NCI-H69 (cell line): ENCODE data around the gene FBXO27.
"Not testable (repeated sequence)": the region's sequence is repeated elsewhere in the genome, so short reads cannot be mapped to it uniquely, and the experiment has no call there.

ENCODE experiments used
- DNase-seq: peaks from one replicate; lab custom pipeline; 2025; lab: John Stamatoyannopoulos, UW

FBXO27 gene

DNA sequence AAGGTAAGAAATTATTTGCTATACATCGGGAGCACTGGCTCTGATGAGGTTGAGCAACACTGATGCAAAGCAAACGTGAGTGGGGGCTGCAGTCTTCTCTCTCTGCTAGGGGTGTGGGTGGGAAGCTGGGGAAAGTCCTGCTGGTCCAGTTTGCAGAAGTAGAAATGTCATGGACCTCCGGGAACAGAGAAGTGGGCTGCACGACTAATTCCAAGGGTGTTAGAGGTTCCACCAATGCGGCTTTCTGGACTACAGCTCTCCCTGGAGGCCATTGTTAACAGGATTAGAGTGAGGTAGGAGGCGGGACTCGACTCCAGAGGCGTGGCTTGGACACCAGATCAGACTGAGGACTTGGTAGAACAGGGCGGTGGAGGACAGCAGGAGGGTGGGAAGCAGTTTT lies 5.7 kb upstream of the FBXO27 start:
- DNase-seq: peak; percentile 45

DNA sequence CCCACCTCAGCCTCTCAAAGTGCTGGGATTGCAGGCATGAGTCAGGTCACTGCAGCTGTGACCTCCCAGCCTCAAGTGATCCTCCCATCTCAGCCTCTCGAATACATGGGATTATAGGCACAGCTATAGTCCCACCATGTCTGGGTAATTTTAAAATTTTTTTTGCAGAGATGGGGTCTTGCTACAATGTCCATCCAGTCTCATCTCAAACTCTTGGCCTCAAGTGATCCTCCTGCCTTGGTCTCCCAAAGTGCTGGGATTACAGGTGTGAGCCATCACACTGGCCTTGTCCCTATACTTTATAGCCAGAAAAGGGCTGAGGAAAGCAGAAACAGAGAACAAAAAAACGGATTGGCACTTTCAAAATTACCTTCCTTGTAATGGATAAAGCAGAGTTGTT lies 4.8 kb upstream of the FBXO27 start:
- DNase-seq: no peak

- no peak for DNase-seq
Observed at GRCh38 chr19:39036581-39036980, 4.2 kb upstream of the FBXO27 start.

- DNase-seq: peak; percentile 90
Observed at GRCh38 chr19:39031368-39032062, 834 bp downstream of the FBXO27 start.

- DNase-seq: no peak
Observed at GRCh38 chr19:39030854-39031367, 1.4 kb downstream of the FBXO27 start.

DNA sequence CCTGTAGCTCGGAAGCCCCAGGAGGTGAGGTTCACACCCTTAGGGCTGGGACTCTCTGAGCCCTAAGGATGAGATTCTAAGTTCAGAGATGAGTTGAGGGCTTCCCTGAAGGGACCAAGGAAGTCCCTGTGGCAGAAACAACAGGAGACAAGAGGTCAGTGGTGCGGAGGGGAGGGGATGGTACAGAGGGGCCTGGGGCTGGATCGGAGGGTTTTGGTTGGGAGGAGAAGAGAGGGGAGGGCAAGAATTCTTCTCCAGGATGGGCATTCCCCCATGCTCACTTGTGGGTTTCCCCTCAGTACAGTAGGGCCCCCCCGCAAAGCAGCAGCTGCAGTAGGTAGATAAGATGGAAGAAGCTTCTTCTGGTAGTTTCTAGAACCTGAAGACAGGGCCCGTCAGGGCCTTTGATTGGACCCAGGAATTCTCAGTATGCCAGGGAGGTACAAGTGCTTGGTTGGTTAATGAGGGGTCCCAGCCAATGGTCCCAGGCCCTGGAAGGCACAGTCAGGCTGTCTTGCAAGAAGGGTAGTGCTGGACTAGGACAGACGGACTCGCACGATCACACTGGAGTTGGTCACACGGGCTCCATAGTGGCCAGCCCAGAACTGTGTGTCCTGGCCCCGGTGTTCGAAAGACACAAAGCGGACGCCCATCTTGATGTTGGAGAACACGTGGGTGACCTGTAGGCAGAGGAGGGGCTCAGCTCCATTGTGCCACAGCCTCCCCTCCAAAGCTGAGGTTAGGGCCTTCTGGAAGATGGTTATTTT lies 7.3 kb downstream of the FBXO27 start:
- DNase-seq: no peak

DNA sequence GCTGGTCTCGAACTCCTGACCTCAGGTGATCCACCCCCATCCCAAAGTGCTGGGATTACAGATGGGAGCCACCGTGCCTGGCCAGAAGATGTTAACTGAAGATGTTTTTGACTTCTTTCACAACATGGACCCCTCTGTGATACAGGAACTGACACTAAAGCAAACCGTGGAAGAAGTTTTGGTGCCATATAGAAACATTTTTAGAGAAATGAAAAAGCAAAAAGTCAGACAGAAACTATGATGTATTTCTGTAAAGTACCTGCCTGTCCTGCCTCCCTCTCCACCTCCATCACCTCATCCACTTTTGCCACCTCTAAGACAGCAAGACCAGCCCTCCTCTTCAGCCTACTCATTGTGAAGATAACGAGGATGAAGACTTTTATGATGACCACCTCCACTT lies 11.3 kb downstream of the FBXO27 start:
- no peak for DNase-seq

DNA sequence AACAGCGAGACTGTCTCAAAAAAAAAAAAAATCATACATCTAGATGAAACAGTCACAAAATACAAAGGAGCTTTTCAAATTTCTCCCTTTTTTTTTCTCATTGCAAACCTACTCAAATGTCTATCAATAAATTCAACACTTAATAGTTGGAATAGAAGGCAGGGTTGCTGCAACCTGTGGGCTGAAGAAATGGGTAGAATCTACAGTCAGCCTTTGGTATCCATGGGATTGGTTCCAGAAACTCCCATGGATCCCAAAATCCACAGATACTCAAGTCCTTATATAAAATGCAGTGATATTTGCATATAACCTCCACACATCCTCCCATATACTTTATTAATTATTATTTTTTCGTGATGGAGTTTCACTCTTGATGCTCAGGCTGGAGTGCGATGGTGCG lies 14.7 kb downstream of the FBXO27 start:
- DNase-seq: no peak

GRCh38 chr19:39017026-39017425 lies 15.3 kb downstream of the FBXO27 start:
- no peak for DNase-seq

DNA sequence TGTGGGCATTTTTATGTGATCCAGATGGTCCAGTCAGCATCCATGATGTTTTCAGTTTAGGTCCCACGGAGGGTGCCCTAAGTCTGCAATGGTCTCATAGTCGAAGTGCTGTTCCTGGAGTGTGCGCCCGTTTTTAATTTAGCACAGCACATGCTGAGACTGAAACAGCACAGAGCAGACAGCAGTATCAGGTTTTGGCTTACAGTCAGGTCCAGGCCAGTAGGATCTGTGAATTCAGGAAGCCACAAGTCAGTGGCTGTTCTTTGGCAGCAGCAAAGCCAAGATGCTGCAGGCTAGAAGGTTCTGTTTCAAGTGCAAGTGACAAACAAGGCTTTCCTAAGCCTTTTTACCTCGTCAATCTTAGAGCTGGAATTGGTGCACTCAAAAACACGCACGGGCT lies 18.3 kb downstream of the FBXO27 start:
- no peak for DNase-seq

GRCh38 chr19:39009001-39009400 lies 23.3 kb downstream of the FBXO27 start:
- no peak for DNase-seq

DNA sequence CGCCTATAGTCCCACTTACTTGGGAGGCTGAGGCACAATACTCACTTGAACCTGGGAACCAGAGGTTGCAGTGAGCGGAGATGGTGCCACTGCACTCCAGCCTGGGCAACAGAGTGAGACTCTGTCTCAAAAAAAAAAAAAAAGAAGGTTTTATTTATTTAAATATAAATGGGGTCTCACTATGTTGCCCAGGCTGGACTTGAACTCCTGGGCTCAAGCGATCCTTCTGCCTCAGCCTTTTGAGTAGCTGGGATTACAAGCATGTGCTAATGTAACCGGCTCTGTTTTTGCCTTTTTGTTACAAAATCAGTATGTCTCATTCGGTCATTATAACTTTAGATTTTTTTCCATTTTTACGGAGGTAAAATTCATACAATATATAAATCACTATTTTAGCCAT lies 24.2 kb downstream of the FBXO27 start:
- DNase-seq: no peak

- peak; percentile 13 for DNase-seq
Observed at GRCh38 chr19:39007096-39007495, 25.3 kb downstream of the FBXO27 start.

GRCh38 chr19:39004403-39004802 lies 27.9 kb downstream of the FBXO27 start:
- no peak for DNase-seq

DNA sequence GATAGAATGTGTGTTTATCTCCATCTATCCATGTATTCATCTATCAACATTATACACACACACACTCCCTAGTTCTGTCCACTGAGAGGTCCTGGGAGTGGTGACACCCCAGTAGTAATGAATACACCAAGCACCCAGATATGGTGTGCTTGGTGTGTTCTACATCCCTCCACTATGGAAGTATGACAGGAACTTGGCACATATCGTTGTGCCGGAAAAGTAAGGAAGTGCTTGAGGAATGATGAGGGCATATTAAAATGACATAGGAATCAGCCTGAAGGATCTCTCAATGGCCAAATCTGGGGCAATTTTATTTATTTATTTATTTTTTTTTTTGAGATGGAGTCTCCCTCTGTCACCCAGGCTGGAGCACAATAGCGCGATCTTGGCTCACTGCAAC lies 28.6 kb downstream of the FBXO27 start:
- no peak for DNase-seq

DNA sequence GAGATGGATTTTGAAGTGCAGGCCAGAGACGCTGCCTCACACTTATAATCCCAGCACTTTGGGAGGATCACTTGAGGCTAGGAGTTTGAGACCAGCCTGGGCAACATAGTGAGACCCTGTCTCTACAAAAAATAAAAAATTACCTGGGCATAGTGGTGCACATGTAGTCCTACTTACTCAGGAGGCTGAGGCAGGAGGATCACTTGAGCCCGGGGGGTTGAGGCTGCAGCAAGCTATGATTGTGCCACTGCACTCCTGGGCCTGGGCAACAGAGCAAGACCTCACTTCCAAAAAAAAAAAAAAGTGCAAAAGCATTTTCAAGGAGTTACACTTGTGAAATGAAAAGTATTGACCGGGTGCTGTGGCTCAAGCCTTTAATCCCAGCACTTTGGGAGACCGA lies 29.2 kb downstream of the FBXO27 start:
- no peak for DNase-seq

GRCh38 chr19:39001041-39001440 lies 31.3 kb downstream of the FBXO27 start:
- DNase-seq: peak; percentile 27

DNA sequence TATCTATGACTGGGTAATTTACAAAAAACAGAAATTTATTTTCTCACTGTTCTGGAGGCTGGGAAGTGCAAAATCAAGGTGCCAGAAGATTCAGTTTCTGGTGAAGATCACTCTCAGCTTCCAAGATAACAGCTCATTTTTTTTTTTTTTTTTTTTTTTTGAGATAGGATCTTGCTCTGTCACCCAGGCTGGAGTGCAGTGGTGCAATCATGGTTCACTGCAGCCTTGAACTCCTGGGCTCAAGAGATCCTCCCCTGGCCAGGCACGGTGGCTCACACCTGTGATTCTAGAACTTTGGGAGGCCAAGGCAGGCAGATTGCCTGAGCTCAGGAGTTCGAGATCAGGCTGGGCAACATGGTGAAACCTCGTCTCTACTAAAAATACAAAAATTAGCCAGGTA lies 34.8 kb downstream of the FBXO27 start:
- DNase-seq: not testable (repeated sequence)

DNA sequence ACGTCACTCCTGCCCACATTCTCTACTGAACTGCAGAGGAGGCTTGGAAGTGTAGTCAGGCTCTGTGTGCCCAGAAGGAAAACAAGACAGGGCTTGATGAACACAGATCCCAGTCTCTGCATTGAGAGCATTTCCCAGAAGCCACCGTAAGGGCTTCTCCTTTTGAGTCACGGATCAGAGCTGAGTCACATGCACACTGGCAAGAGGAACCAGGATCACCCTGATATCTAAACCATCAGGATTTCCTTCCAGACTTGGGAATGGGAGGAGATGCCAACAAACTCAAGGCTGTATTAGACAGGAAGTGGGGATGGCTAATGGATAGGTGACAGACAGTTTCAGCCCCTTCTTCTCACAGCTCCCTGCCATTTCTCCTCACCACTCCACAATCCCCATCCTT lies 39.1 kb downstream of the FBXO27 start:
- no peak for DNase-seq

GRCh38 chr19:38990949-38991697 lies 41.2 kb downstream of the FBXO27 start:
- no peak for DNase-seq

DNA sequence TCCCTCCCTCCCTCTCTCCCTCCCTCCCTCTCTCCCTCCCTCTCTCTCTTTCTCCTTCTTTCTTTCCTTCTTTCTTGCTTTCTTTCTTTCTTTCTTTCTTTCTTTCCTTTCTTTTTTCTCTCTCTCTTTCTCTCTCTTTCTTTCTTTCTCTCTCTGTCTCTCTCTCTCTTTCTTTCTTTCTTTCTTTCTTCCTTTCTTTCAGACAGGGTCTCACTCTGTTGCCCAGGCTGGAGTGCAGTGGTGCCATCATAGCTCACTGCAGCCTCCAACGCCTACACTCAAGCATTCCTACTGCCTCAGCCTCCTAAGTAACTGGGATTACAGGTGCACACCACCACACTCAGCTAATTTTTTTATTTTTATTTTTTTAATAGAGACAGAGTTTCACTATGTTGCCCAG lies 42.7 kb downstream of the FBXO27 start:
- DNase-seq: not testable (repeated sequence)

DNA sequence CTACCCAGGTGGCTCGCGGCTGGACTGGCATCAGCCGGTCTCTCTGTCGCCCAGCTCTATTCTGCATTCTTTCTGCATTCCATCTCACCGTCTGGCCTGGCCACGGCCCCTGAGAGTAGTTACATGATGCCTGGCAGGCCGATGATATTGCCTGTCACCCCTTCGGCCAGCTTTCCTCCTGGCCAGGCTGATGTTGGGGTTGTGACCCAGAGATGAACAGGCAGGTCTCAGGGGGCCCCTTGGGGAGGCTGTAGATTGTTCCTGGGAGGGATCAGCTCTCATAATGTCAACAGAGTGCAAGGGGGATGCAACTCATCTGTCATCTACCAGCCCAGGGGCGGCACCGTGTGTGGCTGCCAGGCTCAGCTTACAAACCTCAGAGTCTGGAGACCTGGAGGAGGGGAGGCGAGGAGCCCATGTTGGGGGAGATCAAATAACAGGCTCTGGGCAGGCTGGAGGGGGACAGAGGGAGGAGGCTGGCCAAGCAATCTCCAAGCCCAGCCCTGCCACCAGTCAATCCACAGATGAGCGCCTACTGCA lies 43.2 kb downstream of the FBXO27 start:
- peak; percentile 40 for DNase-seq
